ENCODE measurements around the gene ELOB. TPM values are rescaled to one million over a fixed set of nuclear protein-coding genes. Genes with fewer than 3 reads are reported as not detected.

ELOB gene
- total and polyA plus RNA-seq, 2 of the 13 experiments (the other 11 are each of a cell fraction or from before 2014, with no cell fraction given), result 208 to 225 TPM

GRCh38 chr16:2752035-2752849 lies 24.8 kb downstream of the ELOB start, which contains the start of gene SRRM2 (continued):
- peak; percentile 36; the same call in 1 of the 2 replicates for TF ChIP-seq ZKSCAN1 (IDR thresholded peaks at IDR 0.05; ENCODE audit: low read length)
- no peak for TF ChIP-seq STAT6 (CRISPR knock-in tag; IDR thresholded peaks at IDR 0.05; ENCODE audit: borderline replicate concordance)
- peak; percentile 7; the same call in 1 of the 2 replicates for TF ChIP-seq SP2 (CRISPR knock-in tag; IDR thresholded peaks at IDR 0.05)
- peak; percentile 85; the same call in 1 of the 2 replicates for TF ChIP-seq ZNF816 (CRISPR knock-in tag; IDR thresholded peaks at IDR 0.05; ENCODE audit: borderline replicate concordance)
- no peak for TF ChIP-seq SMC3 (IDR thresholded peaks at IDR 0.05; ENCODE audit: low read length)
- peak; percentile 60 for TF ChIP-seq RBM39 (IDR thresholded peaks at IDR 0.05; ENCODE audit: low read depth, low read length, poor library complexity, severe bottlenecking)
- TF ChIP-seq ZSCAN31 (CRISPR knock-in tag; IDR thresholded peaks at IDR 0.05; ENCODE audit: low read depth), result peak; percentile 58; the same call in 1 of the 2 replicates
- TF ChIP-seq ZNF597 (CRISPR knock-in tag; IDR thresholded peaks at IDR 0.05), result no peak
- peak; percentile 81 for TF ChIP-seq DNMT1 (CRISPR knock-in tag; IDR thresholded peaks at IDR 0.05)
- TF ChIP-seq ISX (CRISPR knock-in tag; conservative IDR thresholded peaks at IDR 0.05), result peak; percentile 75; the same call in 1 of the 2 replicates
- no peak; the same call in none of the 2 replicates for TF ChIP-seq POGK (CRISPR knock-in tag; conservative IDR thresholded peaks at IDR 0.05)
- TF ChIP-seq MXI1 (IDR thresholded peaks at IDR 0.05; ENCODE audit: borderline replicate concordance, low read depth, low read length), result peak; percentile 47; the same call in 1 of the 3 replicates
- TF ChIP-seq SP1 (IDR thresholded peaks at IDR 0.05), result no peak
- TF ChIP-seq SP1 (CRISPR knock-in tag; IDR thresholded peaks at IDR 0.05), result no peak; the same call in none of the 2 replicates
- no peak for TF ChIP-seq ZUFSP (CRISPR knock-in tag; IDR thresholded peaks at IDR 0.05; ENCODE audit: borderline replicate concordance)
- TF ChIP-seq ZNF549 (CRISPR knock-in tag; IDR thresholded peaks at IDR 0.05), result no peak; the same call in 1 of the 2 replicates
- TF ChIP-seq ZNF780A (CRISPR knock-in tag; IDR thresholded peaks at IDR 0.05), result peak; percentile 70
- TF ChIP-seq ZNF18 (CRISPR knock-in tag; IDR thresholded peaks at IDR 0.05; ENCODE audit: insufficient replicate concordance), result peak; percentile 78
- TF ChIP-seq SRSF9 (IDR thresholded peaks at IDR 0.05; ENCODE audit: borderline replicate concordance, insufficient read depth, low read depth, low read length, poor library complexity, severe bottlenecking), result no peak

All from HepG2 (cell line).